HL-60 (cell line): Measurements from ENCODE around the gene OSBPL10.

Experiments used
- DNase-seq, 2 experiments: peaks; one replicate each; pipeline ENCODE4 v3.0.0-alpha.2; 2010 to 2020; ENCODE audit warnings: low read depth in 1 of 2, low spot score in 1 of 2
- H3K27ac ChIP-seq: fragments of 250-450 bp; sonication (Bioruptor Pico); replicated peaks from 2 replicates; pipeline ENCODE4 v1.5.1; 2020; ENCODE audit warnings: mild to moderate bottlenecking, moderate library complexity
- H3K27me3 ChIP-seq: fragments of 250-450 bp; sonication (Bioruptor Pico); 2 replicates; pipeline ENCODE4 v1.5.1; 2021; ENCODE audit warnings: mild to moderate bottlenecking, moderate library complexity; ENCODE audit not compliant: insufficient read depth, poor library complexity, severe bottlenecking
- H3K4me3 ChIP-seq: replicated peaks from 2 replicates; pipeline ENCODE4 v1.5.1; 2011; ENCODE audit warnings: mild to moderate bottlenecking, control low read depth, low read length; ENCODE audit not compliant: insufficient read depth
- GABPA ChIP-seq: IDR thresholded peaks from 2 replicates; pipeline ENCODE4 v1.6.1; 2012; ENCODE audit warnings: low read depth
- POLR2AphosphoS5 ChIP-seq: IDR thresholded peaks from 2 replicates; pipeline ENCODE4 v1.6.1; 2012; ENCODE audit warnings: low read depth
- SPI1 ChIP-seq: IDR thresholded peaks from 2 replicates; pipeline ENCODE4 v1.6.1; 2012; ENCODE audit warnings: low read depth, mild to moderate bottlenecking, borderline replicate concordance
- TF ChIP-seq, protein P1 (sequence below): IDR thresholded peaks from one replicate; pipeline ENCODE4 v1.5.1; 2011; ENCODE audit warnings: low read length, control low read depth, inconsistent platforms; ENCODE audit not compliant: insufficient read depth
- TF ChIP-seq, protein P2 (sequence below): IDR thresholded peaks from 2 replicates; pipeline ENCODE4 v1.6.1; 2012; ENCODE audit warnings: low read depth; ENCODE audit not compliant: insufficient replicate concordance

Gene OSBPL10

DNA sequence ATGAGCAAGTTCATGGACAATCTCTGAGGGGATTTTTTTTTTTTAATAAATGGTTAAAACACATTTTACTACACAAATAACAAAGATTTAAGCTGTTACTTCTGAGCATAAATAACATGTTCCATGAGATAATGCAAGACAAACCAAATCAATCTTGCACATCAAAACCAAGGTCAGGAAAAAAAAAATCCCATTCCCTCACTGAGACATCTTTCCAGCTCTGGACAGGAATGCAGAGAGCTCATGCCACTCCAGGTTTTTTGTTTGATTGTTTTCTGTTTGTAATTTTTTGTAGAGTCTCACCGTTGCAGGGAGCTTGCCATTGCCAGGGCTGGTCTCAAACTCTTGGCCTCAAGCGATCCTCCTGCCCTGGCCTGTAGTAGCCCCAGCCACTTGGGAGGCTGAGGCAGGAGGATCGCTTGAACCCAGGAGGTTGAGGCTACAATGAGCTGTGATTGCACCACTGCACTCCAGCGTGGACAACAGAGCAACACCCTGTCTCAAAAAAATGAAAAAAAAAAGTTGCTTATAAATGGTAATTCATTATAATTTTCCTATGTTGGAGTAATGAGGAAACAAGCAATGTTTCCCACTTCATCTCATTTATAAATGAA is 14.0 kb downstream of the OSBPL10 start:
- DNase-seq: no peak
- H3K27ac ChIP-seq: no peak overlapping the region
- H3K4me3 ChIP-seq: no peak overlapping the region
- H3K27me3 ChIP-seq: no peaks in the 10 kb centered on the region
- TF ChIP-seq POLR2AphosphoS5: no peak
- TF ChIP-seq, protein P1, sequence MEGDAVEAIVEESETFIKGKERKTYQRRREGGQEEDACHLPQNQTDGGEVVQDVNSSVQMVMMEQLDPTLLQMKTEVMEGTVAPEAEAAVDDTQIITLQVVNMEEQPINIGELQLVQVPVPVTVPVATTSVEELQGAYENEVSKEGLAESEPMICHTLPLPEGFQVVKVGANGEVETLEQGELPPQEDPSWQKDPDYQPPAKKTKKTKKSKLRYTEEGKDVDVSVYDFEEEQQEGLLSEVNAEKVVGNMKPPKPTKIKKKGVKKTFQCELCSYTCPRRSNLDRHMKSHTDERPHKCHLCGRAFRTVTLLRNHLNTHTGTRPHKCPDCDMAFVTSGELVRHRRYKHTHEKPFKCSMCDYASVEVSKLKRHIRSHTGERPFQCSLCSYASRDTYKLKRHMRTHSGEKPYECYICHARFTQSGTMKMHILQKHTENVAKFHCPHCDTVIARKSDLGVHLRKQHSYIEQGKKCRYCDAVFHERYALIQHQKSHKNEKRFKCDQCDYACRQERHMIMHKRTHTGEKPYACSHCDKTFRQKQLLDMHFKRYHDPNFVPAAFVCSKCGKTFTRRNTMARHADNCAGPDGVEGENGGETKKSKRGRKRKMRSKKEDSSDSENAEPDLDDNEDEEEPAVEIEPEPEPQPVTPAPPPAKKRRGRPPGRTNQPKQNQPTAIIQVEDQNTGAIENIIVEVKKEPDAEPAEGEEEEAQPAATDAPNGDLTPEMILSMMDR: no peak
- TF ChIP-seq SPI1: no peak
- TF ChIP-seq, protein P2, sequence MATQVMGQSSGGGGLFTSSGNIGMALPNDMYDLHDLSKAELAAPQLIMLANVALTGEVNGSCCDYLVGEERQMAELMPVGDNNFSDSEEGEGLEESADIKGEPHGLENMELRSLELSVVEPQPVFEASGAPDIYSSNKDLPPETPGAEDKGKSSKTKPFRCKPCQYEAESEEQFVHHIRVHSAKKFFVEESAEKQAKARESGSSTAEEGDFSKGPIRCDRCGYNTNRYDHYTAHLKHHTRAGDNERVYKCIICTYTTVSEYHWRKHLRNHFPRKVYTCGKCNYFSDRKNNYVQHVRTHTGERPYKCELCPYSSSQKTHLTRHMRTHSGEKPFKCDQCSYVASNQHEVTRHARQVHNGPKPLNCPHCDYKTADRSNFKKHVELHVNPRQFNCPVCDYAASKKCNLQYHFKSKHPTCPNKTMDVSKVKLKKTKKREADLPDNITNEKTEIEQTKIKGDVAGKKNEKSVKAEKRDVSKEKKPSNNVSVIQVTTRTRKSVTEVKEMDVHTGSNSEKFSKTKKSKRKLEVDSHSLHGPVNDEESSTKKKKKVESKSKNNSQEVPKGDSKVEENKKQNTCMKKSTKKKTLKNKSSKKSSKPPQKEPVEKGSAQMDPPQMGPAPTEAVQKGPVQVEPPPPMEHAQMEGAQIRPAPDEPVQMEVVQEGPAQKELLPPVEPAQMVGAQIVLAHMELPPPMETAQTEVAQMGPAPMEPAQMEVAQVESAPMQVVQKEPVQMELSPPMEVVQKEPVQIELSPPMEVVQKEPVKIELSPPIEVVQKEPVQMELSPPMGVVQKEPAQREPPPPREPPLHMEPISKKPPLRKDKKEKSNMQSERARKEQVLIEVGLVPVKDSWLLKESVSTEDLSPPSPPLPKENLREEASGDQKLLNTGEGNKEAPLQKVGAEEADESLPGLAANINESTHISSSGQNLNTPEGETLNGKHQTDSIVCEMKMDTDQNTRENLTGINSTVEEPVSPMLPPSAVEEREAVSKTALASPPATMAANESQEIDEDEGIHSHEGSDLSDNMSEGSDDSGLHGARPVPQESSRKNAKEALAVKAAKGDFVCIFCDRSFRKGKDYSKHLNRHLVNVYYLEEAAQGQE: no peak
- no peak for TF ChIP-seq GABPA

DNA sequence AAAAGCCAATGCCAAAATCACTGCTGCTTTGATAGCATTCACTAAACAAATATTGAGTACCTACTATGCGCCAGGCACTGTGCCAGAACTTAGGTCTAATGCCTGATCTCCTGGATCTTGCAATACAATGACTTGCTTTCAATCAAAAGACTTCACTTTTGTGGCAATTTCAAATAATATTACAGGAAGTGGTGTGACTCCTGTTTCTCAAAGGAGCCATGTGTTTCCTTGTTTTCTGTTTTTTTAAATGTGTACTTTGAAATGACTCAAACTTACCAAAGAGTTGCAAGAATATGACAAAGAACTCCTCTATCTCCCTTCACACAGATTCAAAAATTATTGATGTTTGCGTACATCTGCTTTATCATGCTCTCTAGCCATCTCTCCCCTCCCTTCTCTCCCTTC is 18.3 kb downstream of the OSBPL10 start:
- TF ChIP-seq SPI1 (peak; percentile 13; the same call in 1 of the 2 replicates), GABPA (no peak)
- Histone ChIP-seq H3K4me3 (no peak overlapping the region), H3K27me3 (no peaks in the 10 kb centered on the region), H3K27ac (no peak overlapping the region)
- DNase-seq: no peak

DNA sequence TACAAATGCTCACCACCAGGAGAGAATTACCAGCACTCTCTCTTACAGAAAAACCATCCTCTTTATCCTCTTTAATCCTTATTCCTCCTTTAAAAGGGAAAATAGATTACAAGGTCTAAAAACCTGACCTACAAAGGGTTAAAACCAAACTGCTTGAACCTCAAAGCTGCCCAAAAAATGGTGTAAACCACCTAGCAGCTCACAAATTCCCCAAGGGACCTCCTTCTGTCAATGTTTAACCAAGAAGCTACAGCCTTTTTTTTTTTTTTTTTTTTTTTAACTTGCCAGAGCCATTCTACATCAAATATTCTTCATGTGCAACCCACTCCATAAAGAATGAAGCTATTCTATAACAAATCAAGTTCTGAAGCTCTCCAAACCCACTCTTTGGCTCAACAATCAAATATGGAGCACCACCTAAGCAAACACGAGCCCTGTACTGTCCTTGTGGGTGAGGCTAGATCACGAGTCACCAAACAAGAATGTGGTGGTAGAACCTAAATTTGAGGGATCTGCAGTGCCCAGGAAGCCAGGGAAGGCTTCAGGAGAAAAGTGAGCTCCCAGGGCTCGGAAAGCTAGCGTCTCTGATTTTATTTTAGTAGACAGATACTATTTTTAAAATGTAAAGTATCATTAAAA is 20.1 kb downstream of the OSBPL10 start:
- Histone ChIP-seq H3K27ac (no peak overlapping the region), H3K27me3 (no peaks in the 10 kb centered on the region), H3K4me3 (no peak overlapping the region)
- no peak for DNase-seq
- TF ChIP-seq GABPA (no peak), SPI1 (no peak), POLR2AphosphoS5 (no peak)
- TF ChIP-seq, protein P2: no peak
- TF ChIP-seq, protein P1: no peak

DNA sequence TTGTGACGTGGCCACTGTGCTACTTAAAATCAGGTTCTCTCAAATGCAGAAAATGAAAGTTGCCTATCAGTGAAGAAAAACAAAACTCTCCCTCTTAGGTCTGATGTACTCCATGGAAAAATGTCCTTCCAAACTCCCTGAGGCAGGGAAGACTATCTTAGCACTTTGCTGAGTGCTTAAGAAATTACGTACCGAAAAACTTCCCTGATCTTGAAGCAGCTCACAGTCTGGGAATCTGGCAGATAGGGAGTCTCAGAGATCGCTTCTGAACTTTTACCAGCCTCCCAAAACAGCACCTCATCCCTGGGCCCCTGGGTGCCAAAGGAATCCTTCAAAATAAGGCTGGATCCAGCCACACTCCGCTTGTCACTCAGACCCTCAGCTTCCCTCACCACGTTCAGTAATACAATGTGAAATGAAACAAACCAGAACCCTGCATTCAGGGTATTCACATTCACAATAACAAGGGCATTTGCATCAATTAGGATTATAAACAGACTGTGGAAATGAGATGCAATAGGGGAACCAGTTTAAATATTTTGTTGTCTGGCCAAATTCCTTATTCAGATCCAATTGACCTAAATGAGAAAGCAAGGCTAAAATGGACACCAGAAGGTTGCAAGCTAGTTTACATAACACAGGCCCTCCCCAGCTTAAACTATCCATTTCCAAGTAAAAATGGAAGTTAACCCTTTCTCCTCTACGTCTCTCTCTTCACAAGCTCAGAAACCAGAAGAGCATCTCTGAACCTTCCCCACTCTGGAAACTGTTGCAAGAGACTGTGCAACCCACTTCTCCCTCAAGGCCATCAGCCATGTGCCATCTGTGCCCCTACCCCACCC is 20.9 kb downstream of the OSBPL10 start:
- no peak overlapping the region for H3K4me3 ChIP-seq
- no peaks in the 10 kb centered on the region for H3K27me3 ChIP-seq
- no peak overlapping the region for H3K27ac ChIP-seq
- no peak for DNase-seq
- TF ChIP-seq GABPA (no peak), POLR2AphosphoS5 (no peak), SPI1 (no peak)
- TF ChIP-seq, protein P1: no peak
- TF ChIP-seq, protein P2: no peak
